Measurements from ENCODE around the gene DCBLD1.

The DCBLD1 gene

GRCh38 chr6:117531809-117532725 is 49.6 kb downstream of the DCBLD1 start:
- no peak for DNase-seq

- no peak for DNase-seq
Measured at GRCh38 chr6:117533775-117534174, 51.3 kb downstream of the DCBLD1 start.

- DNase-seq: no peak
Measured at GRCh38 chr6:117534974-117535373, 52.5 kb downstream of the DCBLD1 start.

- no peak for DNase-seq
Measured at GRCh38 chr6:117536317-117536716, 53.8 kb downstream of the DCBLD1 start.

- no peak for DNase-seq
Measured at GRCh38 chr6:117538615-117539014, 56.1 kb downstream of the DCBLD1 start.

- DNase-seq: no peak
Measured at GRCh38 chr6:117540670-117541069, 58.2 kb downstream of the DCBLD1 start.

- DNase-seq: no peak
Measured at GRCh38 chr6:117542493-117542892, 60.0 kb downstream of the DCBLD1 start.

GRCh38 chr6:117544716-117545115 is 62.2 kb downstream of the DCBLD1 start:
- no peak for DNase-seq

GRCh38 chr6:117545161-117545595 is 62.7 kb downstream of the DCBLD1 start:
- no peak for DNase-seq

GRCh38 chr6:117546674-117547073 is 64.2 kb downstream of the DCBLD1 start:
- no peak for DNase-seq

GRCh38 chr6:117547688-117548621 is 65.5 kb downstream of the DCBLD1 start:
- DNase-seq: peak; percentile 51 to 58

GRCh38 chr6:117548797-117549301 is 66.4 kb downstream of the DCBLD1 start:
- DNase-seq: peak; percentile 34 to 45

- DNase-seq: no peak
Measured at GRCh38 chr6:117549611-117550010, 67.1 kb downstream of the DCBLD1 start.

GRCh38 chr6:117550078-117550600 is 67.7 kb downstream of the DCBLD1 start:
- DNase-seq: no peak

- DNase-seq: no peak
Measured at GRCh38 chr6:117550618-117551242, 68.3 kb downstream of the DCBLD1 start.

- DNase-seq: no peak
Measured at GRCh38 chr6:117552618-117553017, 70.1 kb downstream of the DCBLD1 start.

GRCh38 chr6:117553142-117553541 is 70.7 kb downstream of the DCBLD1 start:
- DNase-seq: no peak

- DNase-seq: no peak
Measured at GRCh38 chr6:117555262-117555849, 72.9 kb downstream of the DCBLD1 start.

GRCh38 chr6:117555882-117556498 is 73.5 kb downstream of the DCBLD1 start:
- DNase-seq: peak; percentile 61 to 68

GRCh38 chr6:117557951-117558350 is 75.5 kb downstream of the DCBLD1 start:
- DNase-seq: no peak

- no peak for DNase-seq
Measured at GRCh38 chr6:117558818-117559217, 76.3 kb downstream of the DCBLD1 start.

GRCh38 chr6:117559299-117559698 is 76.8 kb downstream of the DCBLD1 start:
- DNase-seq: no peak
